NB4 (cell line): ENCODE data around the gene COMMD1.

Source experiments
- MYC ChIP-seq: IDR thresholded peaks from 2 replicates; pipeline ENCODE4 v1.6.1; 2011; ENCODE audit warnings: low read depth, low read length
- TF ChIP-seq, protein P1 (sequence below): IDR thresholded peaks from one replicate; pipeline ENCODE4 v1.5.1; 2012; ENCODE audit warnings: low read depth, low read length
- TF ChIP-seq, protein P2 (sequence below): IDR thresholded peaks from 2 replicates; pipeline ENCODE4 v1.6.1; 2011; ENCODE audit warnings: low read depth, low read length

- TF ChIP-seq, protein P1, sequence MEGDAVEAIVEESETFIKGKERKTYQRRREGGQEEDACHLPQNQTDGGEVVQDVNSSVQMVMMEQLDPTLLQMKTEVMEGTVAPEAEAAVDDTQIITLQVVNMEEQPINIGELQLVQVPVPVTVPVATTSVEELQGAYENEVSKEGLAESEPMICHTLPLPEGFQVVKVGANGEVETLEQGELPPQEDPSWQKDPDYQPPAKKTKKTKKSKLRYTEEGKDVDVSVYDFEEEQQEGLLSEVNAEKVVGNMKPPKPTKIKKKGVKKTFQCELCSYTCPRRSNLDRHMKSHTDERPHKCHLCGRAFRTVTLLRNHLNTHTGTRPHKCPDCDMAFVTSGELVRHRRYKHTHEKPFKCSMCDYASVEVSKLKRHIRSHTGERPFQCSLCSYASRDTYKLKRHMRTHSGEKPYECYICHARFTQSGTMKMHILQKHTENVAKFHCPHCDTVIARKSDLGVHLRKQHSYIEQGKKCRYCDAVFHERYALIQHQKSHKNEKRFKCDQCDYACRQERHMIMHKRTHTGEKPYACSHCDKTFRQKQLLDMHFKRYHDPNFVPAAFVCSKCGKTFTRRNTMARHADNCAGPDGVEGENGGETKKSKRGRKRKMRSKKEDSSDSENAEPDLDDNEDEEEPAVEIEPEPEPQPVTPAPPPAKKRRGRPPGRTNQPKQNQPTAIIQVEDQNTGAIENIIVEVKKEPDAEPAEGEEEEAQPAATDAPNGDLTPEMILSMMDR: no peak
- TF ChIP-seq, protein P2, sequence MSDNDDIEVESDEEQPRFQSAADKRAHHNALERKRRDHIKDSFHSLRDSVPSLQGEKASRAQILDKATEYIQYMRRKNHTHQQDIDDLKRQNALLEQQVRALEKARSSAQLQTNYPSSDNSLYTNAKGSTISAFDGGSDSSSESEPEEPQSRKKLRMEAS: no peak
- TF ChIP-seq MYC: no peak
Observed at GRCh38 chr2:61959381-61960293, 54.2 kb downstream of the COMMD1 start.
